VCaP (cell line): Measurements from ENCODE around the gene OR5L1.

Source experiments
- H3K27ac ChIP-seq: fragments of 450-650 bp; 2 replicates; pipeline ENCODE4 v1.5.1; 2017
- CTCF ChIP-seq: fragments of 450-650 bp; conservative IDR thresholded peaks from 2 replicates; pipeline ENCODE4 v1.5.1; 2017; ENCODE audit warnings: mild to moderate bottlenecking, moderate library complexity

The OR5L1 gene

GRCh38 chr11:55811067-55811466 lies at the start of gene OR5L1:
Gene OR5L1, plus strand, starts transcription at chr11:55811367. Its CDS starts 100 bp downstream, at chr11:55811467.
- TF ChIP-seq CTCF, result no peak
- H3K27ac ChIP-seq, result no peak within 1 kb of the TSS

- no peak for TF ChIP-seq CTCF
- H3K27ac ChIP-seq, result no peak within 1 kb of the TSS
These were observed 38.0 kb upstream of the OR5L1 start, which contains the start of gene OR5D13 for GRCh38 chr11:55773138-55773537. Gene OR5D13, plus strand, starts transcription at chr11:55773438. Its CDS starts 0 bp downstream, at chr11:55773438.

GRCh38 chr11:55791606-55792005 lies 19.6 kb upstream of the OR5L1 start:
- no peak overlapping the region for H3K27ac ChIP-seq
- no peak for TF ChIP-seq CTCF

GRCh38 chr11:55793321-55793720 lies 17.8 kb upstream of the OR5L1 start:
- H3K27ac ChIP-seq, result no peak overlapping the region
- TF ChIP-seq CTCF, result no peak

GRCh38 chr11:55795256-55795655 lies 15.9 kb upstream of the OR5L1 start, which contains the start of gene OR5D14:
Gene OR5D14, plus strand, starts transcription at chr11:55795556. Its CDS starts 0 bp downstream, at chr11:55795556.
- H3K27ac ChIP-seq, result no peak within 1 kb of the TSS
- TF ChIP-seq CTCF, result no peak

GRCh38 chr11:55806248-55806647 lies 4.9 kb upstream of the OR5L1 start:
- H3K27ac ChIP-seq, result no peak overlapping the region
- TF ChIP-seq CTCF, result no peak

- no peak for TF ChIP-seq CTCF
- H3K27ac ChIP-seq, result no peak within 1 kb of the TSS
These were observed 8.2 kb downstream of the OR5L1 start, which contains the start of gene OR5D18 for GRCh38 chr11:55819330-55819729. Gene OR5D18, plus strand, starts transcription at chr11:55819630. Its CDS starts 0 bp downstream, at chr11:55819630.
